Breast epithelium (tissue), 3 donors: ENCODE measurements around the gene RRH.

Experiments
- POLR2A ChIP-seq: fragments of 450-650 bp; IDR thresholded peaks from one replicate; pipeline ENCODE4 v1.6.1; 2016; ENCODE audit warnings: antibody characterized with exemption, mild to moderate bottlenecking, moderate library complexity
- TF ChIP-seq, protein P1 (sequence below), 3 donors: fragments of 450-650 bp; IDR thresholded peaks; one replicate each; pipeline ENCODE4 v1.5.1; 2016 to 2017; ENCODE audit warnings: antibody characterized with exemption in 3 of 3, mild to moderate bottlenecking in 3 of 3, moderate library complexity in 3 of 3

DNA sequence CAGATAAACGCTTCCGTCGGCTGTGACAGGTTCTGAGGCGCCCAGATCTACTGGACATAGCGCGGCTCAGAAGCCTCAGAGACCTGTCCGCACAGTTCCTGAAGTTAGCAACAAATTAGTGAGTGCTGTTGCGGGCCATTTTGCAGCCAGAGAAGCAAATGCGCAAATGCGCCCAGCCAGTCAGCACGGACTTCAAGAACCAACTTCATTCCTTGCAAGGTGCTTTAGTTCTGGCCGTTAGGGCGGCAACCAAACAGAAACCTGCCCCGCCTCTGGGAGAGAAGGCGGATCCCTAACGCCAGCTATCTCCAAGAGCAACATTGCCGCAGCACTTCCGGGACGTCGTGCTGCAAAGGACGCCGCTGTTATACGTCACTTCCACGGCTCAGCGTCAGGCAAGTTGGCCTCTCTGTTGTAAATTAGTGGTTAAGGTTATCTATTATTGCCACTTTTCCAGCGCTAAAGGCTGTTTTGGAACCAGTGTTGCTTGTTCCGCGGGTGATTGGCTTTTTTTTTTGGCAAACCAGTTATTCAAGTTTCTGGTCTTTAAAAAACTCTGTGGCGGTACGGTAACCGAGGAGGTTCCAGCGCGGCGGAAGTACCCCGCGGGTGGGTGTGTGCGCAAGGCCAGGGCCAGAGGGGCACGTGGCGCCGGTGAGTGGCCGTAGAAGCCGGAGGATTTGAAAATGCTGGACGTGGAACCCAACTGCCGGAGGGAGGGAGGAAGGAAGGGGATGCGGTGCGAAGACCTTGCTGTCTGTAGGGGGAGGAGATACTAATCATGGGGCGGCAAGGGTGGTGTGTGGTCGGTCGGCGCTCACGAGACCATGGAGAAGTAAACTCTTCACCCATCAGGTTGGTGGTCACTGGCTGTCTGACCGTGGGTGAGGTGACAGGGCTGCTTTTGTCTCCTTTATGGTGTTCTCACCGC, 12.4 kb upstream of the RRH start, which contains the start of gene GAR1:
- TF ChIP-seq, protein P1, sequence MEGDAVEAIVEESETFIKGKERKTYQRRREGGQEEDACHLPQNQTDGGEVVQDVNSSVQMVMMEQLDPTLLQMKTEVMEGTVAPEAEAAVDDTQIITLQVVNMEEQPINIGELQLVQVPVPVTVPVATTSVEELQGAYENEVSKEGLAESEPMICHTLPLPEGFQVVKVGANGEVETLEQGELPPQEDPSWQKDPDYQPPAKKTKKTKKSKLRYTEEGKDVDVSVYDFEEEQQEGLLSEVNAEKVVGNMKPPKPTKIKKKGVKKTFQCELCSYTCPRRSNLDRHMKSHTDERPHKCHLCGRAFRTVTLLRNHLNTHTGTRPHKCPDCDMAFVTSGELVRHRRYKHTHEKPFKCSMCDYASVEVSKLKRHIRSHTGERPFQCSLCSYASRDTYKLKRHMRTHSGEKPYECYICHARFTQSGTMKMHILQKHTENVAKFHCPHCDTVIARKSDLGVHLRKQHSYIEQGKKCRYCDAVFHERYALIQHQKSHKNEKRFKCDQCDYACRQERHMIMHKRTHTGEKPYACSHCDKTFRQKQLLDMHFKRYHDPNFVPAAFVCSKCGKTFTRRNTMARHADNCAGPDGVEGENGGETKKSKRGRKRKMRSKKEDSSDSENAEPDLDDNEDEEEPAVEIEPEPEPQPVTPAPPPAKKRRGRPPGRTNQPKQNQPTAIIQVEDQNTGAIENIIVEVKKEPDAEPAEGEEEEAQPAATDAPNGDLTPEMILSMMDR (IDR thresholded peaks at IDR 0.05): no peak
- peak; percentile 15 for TF ChIP-seq POLR2A
